IMR-90 (cell line): ENCODE measurements around the gene SYP.

Experiments used
- BHLHE40 ChIP-seq: fragments of 150-350 bp; IDR thresholded peaks from 2 replicates; pipeline ENCODE4 v1.6.1; 2016; ENCODE audit warnings: mild to moderate bottlenecking, low read depth, low read length
- CEBPB ChIP-seq: IDR thresholded peaks from 2 replicates; pipeline ENCODE4 v1.6.1; 2012; ENCODE audit warnings: low read depth, low read length, improper control_type of control experiment
- CHD1 ChIP-seq: IDR thresholded peaks from 2 replicates; pipeline ENCODE4 v1.6.1; 2012; ENCODE audit warnings: low read depth, low read length, improper control_type of control experiment
- CTCF ChIP-seq: conservative IDR thresholded peaks from 2 replicates; pipeline ENCODE4 v1.5.1; 2012; ENCODE audit warnings: mild to moderate bottlenecking, low read depth, low read length, improper control_type of control experiment
- ELK1 ChIP-seq: fragments of 150-350 bp; IDR thresholded peaks from 2 replicates; pipeline ENCODE4 v1.6.1; 2016; ENCODE audit warnings: low read depth, mild to moderate bottlenecking, low read length, moderate library complexity, borderline replicate concordance
- MAFK ChIP-seq: IDR thresholded peaks from 2 replicates; pipeline ENCODE4 v1.6.1; 2012; ENCODE audit warnings: low read depth, low read length, improper control_type of control experiment
- MXI1 ChIP-seq: IDR thresholded peaks from 2 replicates; pipeline ENCODE4 v1.6.1; 2012; ENCODE audit warnings: low read depth, mild to moderate bottlenecking, low read length, moderate library complexity, borderline replicate concordance
- POLR2A ChIP-seq: IDR thresholded peaks from 2 replicates; pipeline ENCODE4 v1.6.1; 2012; ENCODE audit warnings: mild to moderate bottlenecking, low read depth, low read length
- RCOR1 ChIP-seq: IDR thresholded peaks from 2 replicates; pipeline ENCODE4 v1.6.1; 2012; ENCODE audit warnings: mild to moderate bottlenecking, low read length, improper control_type of control experiment; ENCODE audit not compliant: insufficient replicate concordance
- SMC3 ChIP-seq: fragments of 150-350 bp; IDR thresholded peaks from 2 replicates; pipeline ENCODE4 v1.6.1; 2016; ENCODE audit warnings: low read depth, mild to moderate bottlenecking, antibody characterized with exemption, low read length, moderate library complexity
- USF2 ChIP-seq: fragments of 150-350 bp; IDR thresholded peaks from 2 replicates; pipeline ENCODE4 v1.6.1; 2017; ENCODE audit warnings: mild to moderate bottlenecking, antibody characterized with exemption, low read length, low read depth

GRCh38 chrX:49193542-49193964 is 6.4 kb downstream of the SYP start:
- no peak for TF ChIP-seq CTCF
- no peak for TF ChIP-seq POLR2A
- no peak for TF ChIP-seq MAFK
- no peak for TF ChIP-seq USF2
- TF ChIP-seq BHLHE40: no peak
- no peak for TF ChIP-seq SMC3
- no peak for TF ChIP-seq RCOR1
- TF ChIP-seq ELK1: no peak
- no peak for TF ChIP-seq CEBPB
- TF ChIP-seq MXI1: no peak
- TF ChIP-seq CHD1: no peak
